Testis (tissue), 2 donors: ENCODE data around the gene HNRNPA3.
"Not testable (repeated sequence)": the region's sequence is repeated elsewhere in the genome, so short reads cannot be mapped to it uniquely, and the experiment has no call there.

Experiments used
- CTCF ChIP-seq, 3 experiments: fragments of 450-650 bp in 2 of 3; fragments of 200-600 bp in 1 of 3; sonication (generic) in 1 of 3; IDR thresholded peaks; one replicate each; pipeline ENCODE4 v1.5.1; 2016 to 2019; ENCODE audit warnings: antibody characterized with exemption in 3 of 3, mild to moderate bottlenecking in 2 of 3, moderate library complexity in 1 of 3
- POLR2A ChIP-seq: fragments of 450-650 bp; IDR thresholded peaks from one replicate; pipeline ENCODE4 v1.6.1; 2017; ENCODE audit warnings: antibody characterized with exemption, mild to moderate bottlenecking, moderate library complexity

- not testable (repeated sequence) for TF ChIP-seq CTCF (IDR thresholded peaks at IDR 0.05); POLR2A
These were observed 26.6 kb upstream of the HNRNPA3 start for GRCh38 chr2:177186038-177186437.
